ENCODE data around the gene CD276. TPM values are rescaled to one million over a fixed set of nuclear protein-coding genes. Genes with fewer than 3 reads are reported as not detected.

Gene CD276
- total RNA-seq, 2 experiments from 2014 or later, result not detected

- BruUV-seq (replicated peaks), result no TSS peak
- TF ChIP-seq CTCF (conservative IDR thresholded peaks at IDR 0.05; ENCODE audit: low read length) (no peak), EZH2phosphoT487 (IDR thresholded peaks at IDR 0.05; ENCODE audit: borderline replicate concordance, low read depth, low read length) (no peak)
- no peak overlapping the region for H2AFZ ChIP-seq (ENCODE audit: low read length)
- no peaks in the 10 kb centered on the region for H4K20me1 ChIP-seq (ENCODE audit: insufficient read depth, low read length)
- no peaks in the 10 kb centered on the region for H3K9me2 ChIP-seq (ENCODE audit: insufficient read depth, low read length)
- intact Hi-C loops (cut with micrococcal nuclease; ENCODE audit: unreplicated experiment), result no loop called here
- no peaks in the 10 kb centered on the region for H3K36me3 ChIP-seq (ENCODE audit: insufficient read depth, low read length)
- H3K4me3 ChIP-seq (ENCODE audit: low read depth, low read length, poor library complexity, severe bottlenecking), result no peak overlapping the region
- no peaks in the 10 kb centered on the region for H3K79me2 ChIP-seq (ENCODE audit: insufficient read depth, low read depth, low read length)
- POLR2A ChIA-PET, result interaction anchor here (0.6 kb wide), 1 partner anchor 79 kb away, joined by 3 read pairs; no protein-coding TSS in a partner anchor
- H3K27ac ChIP-seq (ENCODE audit: low read depth, low read length, poor library complexity, severe bottlenecking), result no peak overlapping the region
- no peak overlapping the region for H3K4me2 ChIP-seq (ENCODE audit: low read length)
- no peak for DNase-seq (ENCODE audit: low spot score)
- CTCF ChIA-PET (ENCODE audit: unreplicated experiment), result no interaction called here
- no peaks in the 10 kb centered on the region for H3K9me3 ChIP-seq (ENCODE audit: low read length)
- H3K4me1 ChIP-seq (ENCODE audit: insufficient read depth, low read length, poor library complexity, severe bottlenecking), result no peaks in the 10 kb centered on the region
Observed at GRCh38 chr15:73654659-73655058, 29.5 kb upstream of the CD276 start.

GRCh38 chr15:73655724-73656123 is 28.5 kb upstream of the CD276 start:
- no peaks in the 10 kb centered on the region for H3K9me2 ChIP-seq (ENCODE audit: insufficient read depth, low read length)
- intact Hi-C loops (cut with micrococcal nuclease; ENCODE audit: unreplicated experiment), result no loop called here
- no peak overlapping the region for H3K27ac ChIP-seq (ENCODE audit: low read depth, low read length, poor library complexity, severe bottlenecking)
- H3K36me3 ChIP-seq (ENCODE audit: insufficient read depth, low read length), result no peaks in the 10 kb centered on the region
- no peak for DNase-seq (ENCODE audit: low spot score)
- POLR2A ChIA-PET, result no interaction called here
- H4K20me1 ChIP-seq (ENCODE audit: insufficient read depth, low read length), result no peaks in the 10 kb centered on the region
- TF ChIP-seq CTCF (conservative IDR thresholded peaks at IDR 0.05; ENCODE audit: low read length) (no peak), EZH2phosphoT487 (IDR thresholded peaks at IDR 0.05; ENCODE audit: borderline replicate concordance, low read depth, low read length) (no peak)
- no peak overlapping the region for H2AFZ ChIP-seq (ENCODE audit: low read length)
- H3K4me2 ChIP-seq (ENCODE audit: low read length), result no peak overlapping the region
- H3K9me3 ChIP-seq (ENCODE audit: low read length), result no peaks in the 10 kb centered on the region
- BruUV-seq (replicated peaks), result no TSS peak
- H3K79me2 ChIP-seq (ENCODE audit: insufficient read depth, low read depth, low read length), result no peaks in the 10 kb centered on the region
- H3K4me3 ChIP-seq (ENCODE audit: low read depth, low read length, poor library complexity, severe bottlenecking), result no peak overlapping the region
- CTCF ChIA-PET (ENCODE audit: unreplicated experiment), result no interaction called here
- H3K4me1 ChIP-seq (ENCODE audit: insufficient read depth, low read length, poor library complexity, severe bottlenecking), result no peaks in the 10 kb centered on the region

- Histone ChIP-seq H3K4me1 (ENCODE audit: insufficient read depth, low read length, poor library complexity, severe bottlenecking) (no peaks in the 10 kb centered on the region), H2AFZ (ENCODE audit: low read length) (no peak overlapping the region), H3K79me2 (ENCODE audit: insufficient read depth, low read depth, low read length) (no peaks in the 10 kb centered on the region), H3K36me3 (ENCODE audit: insufficient read depth, low read length) (no peaks in the 10 kb centered on the region), H4K20me1 (ENCODE audit: insufficient read depth, low read length) (no peaks in the 10 kb centered on the region), H3K27ac (ENCODE audit: low read depth, low read length, poor library complexity, severe bottlenecking) (no peak overlapping the region), H3K4me3 (ENCODE audit: low read depth, low read length, poor library complexity, severe bottlenecking) (no peak overlapping the region), H3K9me2 (ENCODE audit: insufficient read depth, low read length) (no peaks in the 10 kb centered on the region), H3K4me2 (ENCODE audit: low read length) (no peak overlapping the region), H3K9me3 (ENCODE audit: low read length) (no peaks in the 10 kb centered on the region)
- POLR2A ChIA-PET, result interaction anchor here (0.6 kb wide), 1 partner anchor 646 kb away, joined by 3 read pairs; no protein-coding TSS in a partner anchor
- no TSS peak for BruUV-seq (replicated peaks)
- CTCF ChIA-PET (ENCODE audit: unreplicated experiment), result no interaction called here
- intact Hi-C loops (cut with micrococcal nuclease; ENCODE audit: unreplicated experiment), result no loop called here
- TF ChIP-seq CTCF (conservative IDR thresholded peaks at IDR 0.05; ENCODE audit: low read length), result no peak
- TF ChIP-seq EZH2phosphoT487 (IDR thresholded peaks at IDR 0.05; ENCODE audit: borderline replicate concordance, low read depth, low read length), result no peak
- no peak for DNase-seq (ENCODE audit: low spot score)
Observed at GRCh38 chr15:73658645-73659044, 25.5 kb upstream of the CD276 start.

All from OCI-LY7 (cell line).